ENCODE measurements around the gene BRD8.
"Not testable (repeated sequence)": the region's sequence is repeated elsewhere in the genome, so short reads cannot be mapped to it uniquely, and the experiment has no call there.

Gene BRD8

DNA sequence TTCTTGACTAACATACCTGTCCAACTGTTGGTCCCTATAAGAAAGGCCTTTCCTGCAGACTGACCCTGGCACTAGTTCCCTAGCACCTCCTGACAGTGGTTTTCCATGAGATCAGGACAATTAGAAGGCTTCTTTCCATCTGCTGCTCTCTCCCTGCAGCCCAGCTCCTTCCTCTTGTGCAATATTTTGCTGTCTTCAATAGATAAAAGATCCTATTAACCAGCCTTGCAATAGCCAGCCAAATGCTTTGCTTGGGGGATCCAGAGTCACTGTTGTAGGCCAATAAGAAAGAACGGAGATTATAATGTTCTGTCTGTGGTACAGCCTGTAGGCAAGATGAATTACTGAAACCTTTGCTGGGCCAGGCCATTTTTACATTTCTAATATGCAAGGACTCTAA, 20.8 kb downstream of the BRD8 start:
- no peak for DNase-seq (ENCODE audit: low read depth)

GRCh38 chr5:138155977-138156376, 22.5 kb downstream of the BRD8 start:
- not testable (repeated sequence) for DNase-seq (ENCODE audit: low read depth)

GRCh38 chr5:138149530-138149929, 28.9 kb downstream of the BRD8 start:
- no peak for DNase-seq (ENCODE audit: low read depth)

- DNase-seq (ENCODE audit: low read depth): no peak
Measured at GRCh38 chr5:138148811-138149210, 29.6 kb downstream of the BRD8 start.

GRCh38 chr5:138143578-138143977, 34.9 kb downstream of the BRD8 start:
- DNase-seq (ENCODE audit: low read depth): not testable (repeated sequence)

- DNase-seq (ENCODE audit: low read depth): no peak
Measured at GRCh38 chr5:138141734-138142133, 36.7 kb downstream of the BRD8 start.

- DNase-seq (ENCODE audit: low read depth): no peak
Measured at GRCh38 chr5:138140268-138140667, 38.2 kb downstream of the BRD8 start.

DNA sequence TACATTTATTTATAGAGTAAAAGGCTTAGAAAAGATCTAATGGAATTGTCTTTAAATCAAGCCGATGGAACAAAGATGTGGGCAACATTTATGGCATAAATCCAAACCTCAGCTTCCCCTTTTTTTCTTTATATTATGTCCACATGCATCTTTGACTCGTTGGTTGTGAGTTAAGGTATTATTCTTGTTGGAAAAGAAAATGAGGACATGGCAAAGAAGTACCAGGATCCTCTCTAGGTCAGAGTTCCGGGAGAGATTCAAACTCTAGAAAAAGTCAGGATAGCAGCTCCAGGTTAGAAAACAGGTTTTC, 38.7 kb downstream of the BRD8 start:
- no peak for DNase-seq (ENCODE audit: low read depth)

GRCh38 chr5:138138949-138139780, 39.3 kb downstream of the BRD8 start, which contains the start of gene NME5:
TSS of gene NME5 (minus strand) at chr5:138139428. CDS start at chr5:138138780, 648 bp downstream.
- no peak for DNase-seq (ENCODE audit: low read depth)

GRCh38 chr5:138132543-138132942, 45.9 kb downstream of the BRD8 start:
- no peak for DNase-seq (ENCODE audit: low read depth)

DNA sequence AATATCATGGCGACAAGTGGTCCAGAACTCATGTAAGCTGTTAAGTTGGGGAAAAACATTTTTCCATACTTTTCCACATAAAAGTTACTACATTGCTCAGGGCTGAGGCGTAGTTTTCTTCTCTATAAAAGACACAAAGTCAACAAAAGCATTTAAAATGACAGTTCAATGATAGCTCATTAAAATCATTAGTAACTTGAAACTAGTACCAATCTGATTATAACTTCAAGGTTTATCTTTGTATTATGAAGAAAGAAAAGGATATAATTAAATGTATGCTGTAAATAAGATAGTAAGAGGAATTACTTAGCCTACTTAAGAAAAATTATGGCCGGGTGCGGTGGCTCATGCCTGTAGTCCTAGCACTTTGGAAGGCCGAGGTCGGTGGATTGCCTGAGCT, 49.1 kb downstream of the BRD8 start:
- no peak for DNase-seq (ENCODE audit: low read depth)

DNA sequence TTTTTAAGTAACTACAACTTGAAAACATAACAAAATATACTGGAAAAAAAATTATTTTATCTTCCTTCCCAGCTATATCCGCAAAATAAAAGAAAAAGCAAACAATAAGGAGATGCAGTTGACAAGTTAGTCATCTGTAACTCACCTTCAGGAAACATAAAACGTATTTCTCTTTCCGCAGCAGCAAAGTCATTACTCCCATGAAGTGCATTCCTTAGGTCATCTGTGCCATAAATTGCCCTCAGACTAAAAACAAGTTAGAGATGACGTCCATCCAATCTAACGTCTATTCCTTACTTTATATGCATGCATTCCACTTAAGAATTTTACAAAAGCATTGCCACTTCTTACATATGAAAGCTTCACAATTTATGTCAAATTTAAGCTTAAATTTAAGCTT, 50.1 kb downstream of the BRD8 start:
- DNase-seq (ENCODE audit: low read depth): no peak

DNA sequence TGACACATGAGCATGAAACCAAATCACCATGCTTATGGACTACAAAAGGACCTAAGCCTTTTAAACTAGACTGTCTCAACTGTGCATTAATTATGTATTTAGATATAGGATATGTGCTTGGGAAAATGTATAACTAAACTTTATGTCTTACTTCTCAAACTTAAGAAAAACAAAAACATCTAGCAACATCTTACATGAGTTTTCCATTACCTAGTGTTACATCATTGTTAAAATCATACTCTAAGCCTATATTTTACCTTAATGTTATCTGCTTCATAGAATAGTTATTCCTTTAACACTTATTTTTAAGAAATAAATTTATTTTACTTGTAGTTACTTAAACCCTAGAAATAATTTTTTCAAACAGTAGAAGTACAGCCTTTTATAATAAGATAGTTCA, 63.2 kb downstream of the BRD8 start:
- no peak for DNase-seq (ENCODE audit: low read depth)

DNA sequence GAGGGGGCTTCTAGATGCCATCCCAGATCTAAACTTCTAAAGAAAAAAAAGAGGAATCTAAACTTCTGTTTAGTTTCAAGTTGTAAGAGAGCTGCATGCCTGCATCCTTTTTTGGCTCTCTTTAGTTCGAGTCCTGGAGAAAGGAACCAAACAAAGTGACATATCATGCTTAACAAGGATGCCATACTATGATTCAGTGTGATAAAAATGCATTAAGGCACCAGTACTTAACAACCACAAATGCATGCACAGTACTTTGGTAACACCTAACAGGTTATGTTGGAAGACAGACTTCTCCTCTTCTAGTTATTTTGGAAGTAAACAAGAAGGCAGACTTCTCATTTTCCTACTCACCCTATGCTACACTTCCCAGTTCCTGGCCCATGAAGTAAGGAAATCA, 66.5 kb downstream of the BRD8 start:
- DNase-seq (ENCODE audit: low read depth): no peak

DNA sequence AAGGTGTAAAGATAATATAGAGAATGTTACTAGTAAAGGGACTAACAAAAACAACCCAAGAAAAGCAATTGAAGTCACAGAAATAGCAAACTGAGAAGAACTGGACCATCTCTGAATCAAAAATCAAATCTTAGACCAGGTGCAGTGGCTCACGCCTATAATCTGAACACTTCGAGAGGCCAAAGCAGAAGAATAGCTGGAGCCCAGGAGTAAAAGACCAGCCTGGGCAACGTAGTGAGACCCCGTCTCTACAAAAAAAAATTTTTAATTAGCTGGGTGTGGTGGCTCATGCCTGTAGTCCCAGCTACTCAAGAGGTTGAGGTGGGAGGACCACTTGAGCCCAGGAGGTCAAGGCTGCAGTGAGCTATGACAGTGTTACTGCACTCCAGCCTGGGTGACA, 67.2 kb downstream of the BRD8 start:
- DNase-seq (ENCODE audit: low read depth): no peak

DNA sequence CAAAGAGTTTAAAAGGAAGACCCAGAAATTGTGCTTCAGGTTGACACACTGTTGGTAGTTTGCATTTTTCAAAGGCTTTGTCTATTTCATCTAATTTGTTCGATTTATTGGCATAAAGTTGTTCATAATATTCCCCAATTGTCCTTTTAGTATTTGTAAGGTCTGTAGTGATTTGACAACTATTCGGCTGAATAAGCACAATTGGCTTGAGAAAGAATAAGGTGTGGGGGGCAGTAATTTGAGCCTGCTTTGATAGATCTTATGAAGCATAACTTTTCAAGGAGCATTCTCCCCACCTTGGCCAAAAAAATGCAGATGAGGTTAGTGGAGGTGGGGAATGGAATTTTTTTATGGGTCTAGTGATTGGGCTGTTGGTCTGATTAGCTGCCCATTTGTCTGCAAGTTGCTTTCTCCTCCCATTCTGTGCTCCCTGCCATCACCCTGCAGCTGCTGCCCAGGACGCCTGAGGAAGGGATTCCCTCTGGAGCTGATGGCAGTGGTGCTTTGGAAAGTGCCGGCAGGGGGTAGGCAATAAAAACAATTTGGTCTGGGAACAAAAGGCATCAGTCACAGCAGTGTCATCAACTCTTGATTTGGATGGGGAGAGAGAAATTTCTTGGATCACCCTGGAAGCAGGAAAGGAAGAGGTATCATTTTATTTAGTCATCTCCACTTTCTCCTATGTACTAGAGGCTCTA, 68.0 kb downstream of the BRD8 start:
- DNase-seq (ENCODE audit: low read depth): no peak

DNA sequence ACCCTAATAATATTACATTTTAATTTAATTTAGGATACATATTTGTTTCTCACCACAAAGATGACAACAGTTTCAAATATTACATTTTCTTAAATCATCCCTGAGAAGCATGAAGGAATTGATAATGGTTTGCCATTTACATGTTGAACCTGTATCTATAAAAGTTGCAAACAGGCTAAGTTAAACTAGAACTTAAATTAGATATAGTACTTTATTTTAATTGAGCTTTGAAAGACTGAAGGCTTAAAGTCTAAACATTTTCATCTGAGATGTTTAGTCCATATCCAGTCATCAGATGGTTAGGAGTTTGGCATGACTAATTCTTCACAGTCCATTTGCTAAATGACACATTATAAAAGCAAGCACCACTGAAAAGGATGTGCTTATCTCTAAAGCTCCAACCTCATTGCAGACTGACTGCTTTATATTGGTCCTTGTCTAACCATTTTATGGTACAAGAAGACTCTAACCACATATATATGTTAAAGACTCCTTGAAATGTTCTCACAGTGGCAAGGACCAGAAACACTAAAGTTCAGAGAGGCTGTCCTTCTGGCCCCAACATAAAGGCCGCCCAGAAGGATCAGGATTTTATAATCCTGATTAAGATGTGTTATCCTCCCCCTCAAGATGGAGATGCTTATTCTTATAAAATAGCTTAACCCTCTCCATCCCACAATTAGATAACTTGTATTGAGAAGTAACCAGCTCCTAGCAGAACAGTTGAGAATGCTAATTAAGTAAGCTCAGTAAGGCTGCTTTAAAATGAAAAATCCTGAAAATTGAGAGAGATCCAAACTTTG, 68.8 kb downstream of the BRD8 start:
- no peak for DNase-seq (ENCODE audit: low read depth)

GRCh38 chr5:138107213-138107612, 71.2 kb downstream of the BRD8 start:
- DNase-seq (ENCODE audit: low read depth): no peak

GRCh38 chr5:138105709-138106108, 72.7 kb downstream of the BRD8 start:
- DNase-seq (ENCODE audit: low read depth): no peak

GRCh38 chr5:138103319-138103637, 75.2 kb downstream of the BRD8 start:
- DNase-seq (ENCODE audit: low read depth): no peak

DNA sequence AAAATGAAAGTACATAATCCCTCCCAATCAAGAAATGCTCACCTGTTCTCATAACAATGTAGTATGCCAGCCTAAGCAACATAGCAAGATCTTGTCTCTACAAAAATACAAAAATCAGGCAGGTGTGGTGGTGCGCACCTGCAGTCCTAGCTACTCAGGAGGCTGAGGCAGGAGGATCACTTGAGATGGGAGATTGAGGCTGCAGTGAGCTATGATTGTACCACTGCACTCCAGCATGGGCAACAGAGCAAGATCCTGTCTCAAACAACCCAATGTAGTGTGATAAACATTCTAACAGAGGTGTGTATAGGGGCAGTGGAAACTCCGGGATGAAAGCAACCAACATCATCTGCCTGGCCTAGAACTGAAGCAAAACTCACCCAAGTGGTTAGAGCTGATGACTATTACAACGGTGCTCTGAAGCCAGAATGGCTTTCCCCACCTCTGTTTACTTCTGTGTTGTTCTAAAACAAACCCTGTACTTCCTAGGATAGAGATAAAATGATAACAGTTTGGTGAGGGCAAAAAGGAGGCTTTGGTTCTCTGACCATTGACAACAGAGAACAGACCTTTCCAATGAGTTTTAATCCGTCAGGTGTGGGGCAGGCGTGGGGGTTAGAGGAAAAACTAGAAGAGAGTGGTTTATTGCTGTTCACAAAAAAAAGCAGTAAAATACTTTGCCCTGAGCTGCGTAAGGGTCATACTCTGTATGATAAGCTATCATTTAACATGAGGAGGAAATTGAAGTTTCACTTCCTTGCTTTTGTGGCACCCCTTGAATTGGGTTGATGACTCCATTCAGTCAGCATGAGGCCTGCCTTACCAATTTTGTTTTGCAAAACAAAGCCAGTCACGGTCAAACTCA, 75.7 kb downstream of the BRD8 start:
- no peak for DNase-seq (ENCODE audit: low read depth)

Data from stimulated activated CD8-positive, alpha-beta memory T cell treated with anti-CD3 and anti-CD28 coated beads, Interleukin-12 subunit alpha, Interleukin-12 subunit beta, amount 100 ng/mL, for 1 hour (primary cell).